HepG2 (cell line): Measurements from ENCODE around the gene NPDC1. TPM values are rescaled to one million over a fixed set of nuclear protein-coding genes. Genes with fewer than 3 reads are reported as not detected.

ENCODE experiments used
- ATAC-seq: fragments of 200-7000 bp; cut with Tn5 transposase; 3 replicates; pipeline ENCODE4 v1.9.1; 2020; ENCODE audit warnings: mild to moderate bottlenecking, moderate library complexity
- BruUV-seq: library from RNA; stranded (reverse); fragments of 400-500 nt; replicated peaks from 2 replicates; lab custom pipeline; 2021; lab: Mats Ljungman, UMichigan
- CTCF ChIA-PET: fragments of 300-600 bp; formaldehyde crosslinking; extraction: SDS; loops from one replicate; lab custom pipeline; 2021; ENCODE audit warnings: low total read pairs, inconsistent platforms, low intra/inter-chr PET ratio; lab: Yijun Ruan, JAX
- POLR2A ChIA-PET: fragments of 350-600 bp; sonication (Branson Sonifier 250); formaldehyde crosslinking; loops from one replicate; lab custom pipeline; 2020; ENCODE audit warnings: antibody characterized with exemption, inconsistent platforms; lab: Yijun Ruan, JAX
- DNase-seq: peaks from one replicate; pipeline ENCODE4 v3.0.0-alpha.2; 2015; ENCODE audit warnings: low spot score
- FAIRE-seq: peaks from 3 replicates; lab custom pipeline; 2011; peaks lifted over from hg19 to GRCh38; lab: Jason Lieb, UNC
- H2AFZ ChIP-seq: one replicate; pipeline ENCODE4 v1.6.1; 2011; ENCODE audit warnings: low read length, inconsistent platforms
- H3K27ac ChIP-seq: fragments of 300-600 bp; 3 replicates; pipeline ENCODE4 v1.8.0; 2011; ENCODE audit warnings: mixed run types, mild to moderate bottlenecking, mixed read lengths, low read length, inconsistent platforms; ENCODE audit not compliant: insufficient read depth; ENCODE audit errors: extremely low read length
- H3K27me3 ChIP-seq, 2 experiments: fragments of 200-600 bp in 1 of 2; 2 replicates in 1 of 2; 3 replicates in 1 of 2; pipeline versions ENCODE4 v1.6.0 to v1.8.0; 2011; ENCODE audit warnings: low read length in 2 of 2, mild to moderate bottlenecking in 2 of 2, moderate library complexity in 2 of 2, inconsistent platforms in 1 of 2; ENCODE audit not compliant: insufficient read depth in 2 of 2, control insufficient read depth in 1 of 2
- H3K36me3 ChIP-seq, 2 experiments: fragments of 200-600 bp in 1 of 2; replicated peaks in 1 of 2; 2 replicates in 1 of 2; 3 replicates in 1 of 2; pipeline versions ENCODE4 v1.5.1 to v1.8.0; 2011; ENCODE audit warnings: low read length in 2 of 2, inconsistent platforms in 1 of 2; ENCODE audit not compliant: insufficient read depth in 2 of 2, control insufficient read depth in 1 of 2
- H3K4me1 ChIP-seq: 2 replicates; pipeline ENCODE4 v1.5.1; 2012; ENCODE audit warnings: low read length, inconsistent platforms; ENCODE audit not compliant: insufficient read depth
- H3K4me2 ChIP-seq: 2 replicates; pipeline ENCODE4 v1.6.0; 2011; ENCODE audit warnings: low read depth, low read length, inconsistent platforms
- H3K4me3 ChIP-seq, 3 experiments: fragments of 200-600 bp in 1 of 3; sonication (generic), shearing (Covaris generic) in 1 of 3; replicated peaks in 1 of 3; 2 replicates each; pipeline ENCODE4 v1.5.1; 2011 to 2016; ENCODE audit warnings: low read length in 3 of 3, inconsistent platforms in 2 of 3, low read depth in 2 of 3, mild to moderate bottlenecking in 2 of 3, control low read depth in 1 of 3, mixed read lengths in 1 of 3; ENCODE audit not compliant: insufficient read depth in 1 of 3
- H3K79me2 ChIP-seq: one replicate; pipeline ENCODE4 v1.6.1; 2011; ENCODE audit warnings: low read length, inconsistent platforms; ENCODE audit not compliant: insufficient read depth
- H3K9ac ChIP-seq: 2 replicates; pipeline ENCODE4 v1.6.0; 2011; ENCODE audit warnings: mild to moderate bottlenecking, low read depth, low read length, inconsistent platforms; ENCODE audit not compliant: insufficient read depth
- H3K9me3 ChIP-seq: 2 replicates; pipeline ENCODE4 v1.5.1; 2012; ENCODE audit warnings: mild to moderate bottlenecking, low read length
- H4K20me1 ChIP-seq: 2 replicates; pipeline ENCODE4 v1.6.0; 2011; ENCODE audit warnings: inconsistent platforms, mild to moderate bottlenecking, low read length, moderate library complexity; ENCODE audit not compliant: insufficient read depth
- CCDC6 ChIP-seq: sonication (generic); formaldehyde crosslinking; IDR thresholded peaks from 2 replicates; pipeline ENCODE4 v1.8.1; 2022; ENCODE audit warnings: mild to moderate bottlenecking, missing genetic modification reagents, moderate library complexity
- E2F2 ChIP-seq: sonication (generic); formaldehyde crosslinking; IDR thresholded peaks from 2 replicates; pipeline ENCODE4 v1.4.0; 2020; ENCODE audit warnings: missing genetic modification reagents, borderline replicate concordance
- HMG20B ChIP-seq: conservative IDR thresholded peaks from 2 replicates; pipeline ENCODE4 v1.6.1; 2016; ENCODE audit warnings: missing genetic modification reagents, missing compliant biosample characterization
- MAX ChIP-seq: IDR thresholded peaks from 2 replicates; pipeline ENCODE4 v1.6.1; 2012; ENCODE audit warnings: inconsistent platforms
- MBNL3 ChIP-seq: fragments of 250-450 bp; sonication (Bioruptor Pico); conservative IDR thresholded peaks from 2 replicates; pipeline ENCODE4 v1.8.0; 2022; ENCODE audit warnings: mild to moderate bottlenecking, inconsistent platforms
- MED8 ChIP-seq: sonication (generic); formaldehyde crosslinking; IDR thresholded peaks from 2 replicates; pipeline ENCODE4 v1.8.1; 2023; ENCODE audit warnings: mild to moderate bottlenecking, missing genetic modification reagents; ENCODE audit not compliant: insufficient replicate concordance
- MIER3 ChIP-seq: IDR thresholded peaks from 2 replicates; pipeline ENCODE4 v1.6.1; 2016; ENCODE audit warnings: missing compliant biosample characterization, borderline replicate concordance
- USF2 ChIP-seq, 2 experiments: sonication (generic) in 1 of 2; formaldehyde crosslinking in 1 of 2; IDR thresholded peaks; 2 replicates each; pipeline versions ENCODE4 v1.5.1 to v1.6.1; 2011 to 2020; ENCODE audit warnings: borderline replicate concordance in 1 of 2, low read depth in 1 of 2, low read length in 1 of 2, mild to moderate bottlenecking in 1 of 2, missing genetic modification reagents in 1 of 2, moderate library complexity in 1 of 2
- ZNF136 ChIP-seq: sonication (generic); formaldehyde crosslinking; IDR thresholded peaks from 2 replicates; pipeline ENCODE4 v1.8.1; 2022; ENCODE audit warnings: low read depth, mild to moderate bottlenecking, moderate library complexity, missing genetic modification reagents
- ZNF430 ChIP-seq: sonication (generic); formaldehyde crosslinking; IDR thresholded peaks from 2 replicates; pipeline ENCODE4 v1.9.0; 2021; ENCODE audit warnings: mild to moderate bottlenecking, missing genetic modification reagents
- WGBS: methylation state at CpG from one replicate; pipeline ENCODE4 v1.1.6; 2017; ENCODE audit warnings: low lambda C conversion rate; 5-methylcytosine and 5-hydroxymethylcytosine counted together
- in situ Hi-C: cut with HindIII; loops from 2 replicates; pipeline ENCODE4 v1.10.0; 2017; ENCODE audit warnings: low pct_unique_long_range_greater_than_20kb; ENCODE audit not compliant: extremely low pct_ligation_motif_present
- intact Hi-C: fragments of 100-400 bp; cut with micrococcal nuclease; formaldehyde crosslinking; loops from one replicate; pipeline ENCODE4 v1.10.0; 2022; ENCODE audit not compliant: unreplicated experiment
- polyA plus RNA-seq, 8 experiments: library from polyadenylated mRNA; depleted of rRNA in 3 of 8; stranded (reverse) in 7 of 8; unstranded in 1 of 8; fragments of >200 nt; fragmentation: Illumina TruSeq in 4 of 8; extraction: Trizol in 4 of 8; gene quantifications; 2 replicates each; pipeline versions ENCODE4 v1.2.1 to v1.2.3, GENCODE V29; 2011 to 2016; ENCODE audit warnings: low read depth in 4 of 8, missing spikeins in 1 of 8, mixed read lengths in 1 of 8; ENCODE audit not compliant: insufficient read depth in 1 of 8
- total RNA-seq, 5 experiments: library from RNA; depleted of rRNA; stranded (reverse); fragments of >200 nt; fragmentation: Illumina TruSeq; extraction: Trizol; gene quantifications; 2 replicates each; pipeline ENCODE4 v1.2.3, GENCODE V29; 2016; ENCODE audit warnings: low read depth in 1 of 5

NPDC1 gene
- total and polyA plus RNA-seq, 2 of the 13 experiments (the other 11 are each of a cell fraction or from before 2014, with no cell fraction given), result 0.84 to 5.4 TPM

GRCh38 chr9:137084526-137084925 is 38.5 kb upstream of the NPDC1 start:
- Histone ChIP-seq H3K9me3 (no peaks in the 10 kb centered on the region), H4K20me1 (no peaks in the 10 kb centered on the region), H3K36me3 (peaks cover 9 to 16% of the 10 kb centered on the region in 2 experiments; a peak in 4 of 5 replicates), H3K4me3 (no peak overlapping the region), H3K4me1 (peaks cover 53% of the 10 kb centered on the region), H3K79me2 (peaks cover 3% of the 10 kb centered on the region), H3K27me3 (no peaks in the 10 kb centered on the region; a peak in 1 of 5 replicates), H3K27ac (no peak overlapping the region), H3K9ac (no peak overlapping the region), H3K4me2 (no peak overlapping the region; the same call in 1 of the 2 replicates), H2AFZ (no peak overlapping the region)
- 74% methylated on average over 2 of the region's 9 CpGs for WGBS
- ATAC-seq (no peak), DNase-seq (no peak), FAIRE-seq (no peak)
- intact Hi-C loops (no loop called here), in situ Hi-C loops (no loop called here)
- ChIA-PET POLR2A (interaction anchor here (0.7 to 6.4 kb wide), 6 partner anchors 8 to 193 kb away, joined by 3 to 105 read pairs (median 4); partner anchors contain the start of genes SAPCD2, TOR4A, TUBB4B and UAP1L1), CTCF (no interaction called here)
- TF ChIP-seq MBNL3 (no peak), ZNF430 (no peak), ZNF136 (no peak), CCDC6 (CRISPR knock-in tag) (no peak), E2F2 (CRISPR knock-in tag) (no peak), MAX (no peak), HMG20B (CRISPR knock-in tag) (no peak), MED8 (CRISPR knock-in tag) (no peak), MIER3 (CRISPR knock-in tag) (no peak), USF2 (IDR thresholded peaks at IDR 0.05; ENCODE audit: low read depth, low read length) (no peak), USF2 (CRISPR knock-in tag; IDR thresholded peaks at IDR 0.05; ENCODE audit: borderline replicate concordance) (no peak)
- no TSS peak for BruUV-seq
